Astrocyte of the cerebellum (primary cell): ENCODE results near the gene KLK5.

ENCODE experiments used
- DNase-seq: peaks from one replicate; pipeline ENCODE4 v3.0.0-alpha.2; 2011; ENCODE audit warnings: low read depth
- H3K4me3 ChIP-seq: 2 replicates; pipeline ENCODE4 v1.5.1; 2011; ENCODE audit warnings: mild to moderate bottlenecking, low read depth, low read length, moderate library complexity
- in situ Hi-C: cut with HindIII; loops from 2 replicates; pipeline ENCODE4 v1.10.0; 2017; ENCODE audit warnings: low sequenced_read_pairs
- TF ChIP-seq, protein P1 (sequence below): IDR thresholded peaks from 2 replicates; pipeline ENCODE4 v1.5.1; 2012; ENCODE audit warnings: low read length, low read depth, moderate library complexity, mild to moderate bottlenecking; ENCODE audit errors: missing control alignments

KLK5 gene

DNA sequence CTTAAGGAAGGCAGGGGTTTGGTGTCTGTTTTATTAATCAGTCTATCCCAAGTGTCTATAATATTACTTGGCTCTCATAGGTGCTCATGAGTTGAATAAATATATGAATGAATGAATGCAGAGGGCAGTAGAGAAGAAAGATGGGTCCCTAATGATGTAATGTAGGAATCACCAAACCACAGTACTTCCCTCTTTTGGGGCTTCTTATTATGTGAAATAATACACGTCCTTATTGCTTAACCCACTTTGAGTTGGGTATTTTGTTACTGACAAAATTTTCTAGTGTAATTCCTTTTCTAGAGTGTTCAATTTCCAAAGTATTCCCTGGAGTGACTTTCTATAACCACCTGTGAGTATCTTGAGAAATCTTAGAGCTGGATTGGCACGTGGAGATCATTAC lies 13.2 kb downstream of the KLK5 start:
- TF ChIP-seq, protein P1, sequence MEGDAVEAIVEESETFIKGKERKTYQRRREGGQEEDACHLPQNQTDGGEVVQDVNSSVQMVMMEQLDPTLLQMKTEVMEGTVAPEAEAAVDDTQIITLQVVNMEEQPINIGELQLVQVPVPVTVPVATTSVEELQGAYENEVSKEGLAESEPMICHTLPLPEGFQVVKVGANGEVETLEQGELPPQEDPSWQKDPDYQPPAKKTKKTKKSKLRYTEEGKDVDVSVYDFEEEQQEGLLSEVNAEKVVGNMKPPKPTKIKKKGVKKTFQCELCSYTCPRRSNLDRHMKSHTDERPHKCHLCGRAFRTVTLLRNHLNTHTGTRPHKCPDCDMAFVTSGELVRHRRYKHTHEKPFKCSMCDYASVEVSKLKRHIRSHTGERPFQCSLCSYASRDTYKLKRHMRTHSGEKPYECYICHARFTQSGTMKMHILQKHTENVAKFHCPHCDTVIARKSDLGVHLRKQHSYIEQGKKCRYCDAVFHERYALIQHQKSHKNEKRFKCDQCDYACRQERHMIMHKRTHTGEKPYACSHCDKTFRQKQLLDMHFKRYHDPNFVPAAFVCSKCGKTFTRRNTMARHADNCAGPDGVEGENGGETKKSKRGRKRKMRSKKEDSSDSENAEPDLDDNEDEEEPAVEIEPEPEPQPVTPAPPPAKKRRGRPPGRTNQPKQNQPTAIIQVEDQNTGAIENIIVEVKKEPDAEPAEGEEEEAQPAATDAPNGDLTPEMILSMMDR, result no peak

DNA sequence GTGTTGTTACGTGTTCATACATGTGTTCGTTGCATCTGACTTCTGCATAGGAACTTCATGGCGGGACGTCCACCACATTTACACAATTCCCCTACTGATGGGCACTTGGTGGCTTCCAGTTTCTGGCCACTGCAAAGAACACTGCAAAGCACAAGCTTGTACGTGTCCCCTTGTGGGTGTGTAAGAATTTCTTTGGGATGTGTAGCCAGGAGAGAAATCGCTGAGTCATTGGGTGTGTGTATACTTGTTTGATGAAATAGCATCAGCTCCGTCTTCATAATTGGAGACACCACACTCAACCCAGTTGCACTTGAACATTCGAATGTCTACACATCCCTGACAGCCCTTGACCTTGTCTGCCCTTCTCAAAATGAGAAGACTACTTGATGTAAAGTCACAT lies 19.2 kb downstream of the KLK5 start:
- in situ Hi-C loops, result no loop called here
- TF ChIP-seq, protein P1, result no peak
- H3K4me3 ChIP-seq, result no peak overlapping the region
- DNase-seq, result no peak

More for the DNA sequence above, 13.2 kb downstream of the KLK5 start:
- DNase-seq, result no peak
- H3K4me3 ChIP-seq, result no peak overlapping the region
- in situ Hi-C loops, result no loop called here

DNA sequence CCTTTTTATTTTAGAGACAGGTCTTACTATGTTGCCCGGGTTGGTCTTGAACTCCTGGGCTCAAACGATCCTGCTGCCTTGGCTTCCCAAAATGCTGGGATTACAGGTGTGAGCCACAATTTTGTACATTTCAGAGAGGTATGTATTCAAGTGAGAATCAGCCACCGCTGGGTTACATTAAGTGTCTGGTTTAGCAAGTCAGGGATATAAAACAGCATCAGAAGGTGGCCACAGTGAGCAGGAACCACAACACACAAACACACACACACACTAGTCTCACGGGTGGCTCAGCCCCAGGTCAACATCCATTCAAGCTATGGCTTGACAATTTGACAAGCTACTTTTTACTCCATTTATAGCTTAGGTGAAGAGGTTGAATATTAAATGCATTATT lies 20.2 kb downstream of the KLK5 start:
- in situ Hi-C loops, result no loop called here
- no peak for DNase-seq
- H3K4me3 ChIP-seq, result no peak overlapping the region
- TF ChIP-seq, protein P1, result no peak

DNA sequence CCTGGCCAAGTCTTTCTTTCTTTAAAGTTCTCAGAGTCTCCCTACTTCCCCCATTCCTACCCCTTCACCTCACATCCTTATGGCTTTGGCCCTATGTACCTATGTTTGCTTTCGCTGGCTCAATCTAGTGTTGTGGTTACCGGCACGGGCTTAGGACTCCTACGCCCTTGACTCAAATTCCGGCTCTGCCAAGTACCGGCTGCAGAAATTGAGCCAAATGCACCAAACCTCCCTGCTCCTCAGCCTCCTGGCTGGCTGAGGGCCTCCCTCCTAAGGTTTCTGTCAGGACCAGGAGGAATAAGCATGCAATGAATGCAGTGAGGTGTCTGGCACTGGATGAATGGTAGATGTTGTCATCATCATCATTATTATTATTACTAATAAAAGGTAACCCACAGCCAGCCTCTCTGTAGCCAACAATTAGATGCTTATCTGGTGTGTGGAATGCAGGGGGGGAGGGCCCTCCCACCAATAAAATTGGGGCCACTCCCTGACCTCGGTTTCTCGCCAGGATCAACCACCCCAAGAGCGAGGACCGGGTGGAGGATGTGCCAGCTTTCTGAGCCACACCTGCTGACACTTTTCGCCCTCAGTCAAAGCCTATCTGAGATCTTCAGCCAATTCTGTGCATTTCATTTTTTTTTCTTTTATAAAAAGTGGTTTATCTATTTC lies 20.7 kb downstream of the KLK5 start:
- TF ChIP-seq, protein P1, result no peak
- in situ Hi-C loops, result no loop called here
- H3K4me3 ChIP-seq, result no peak overlapping the region
- no peak for DNase-seq

DNA sequence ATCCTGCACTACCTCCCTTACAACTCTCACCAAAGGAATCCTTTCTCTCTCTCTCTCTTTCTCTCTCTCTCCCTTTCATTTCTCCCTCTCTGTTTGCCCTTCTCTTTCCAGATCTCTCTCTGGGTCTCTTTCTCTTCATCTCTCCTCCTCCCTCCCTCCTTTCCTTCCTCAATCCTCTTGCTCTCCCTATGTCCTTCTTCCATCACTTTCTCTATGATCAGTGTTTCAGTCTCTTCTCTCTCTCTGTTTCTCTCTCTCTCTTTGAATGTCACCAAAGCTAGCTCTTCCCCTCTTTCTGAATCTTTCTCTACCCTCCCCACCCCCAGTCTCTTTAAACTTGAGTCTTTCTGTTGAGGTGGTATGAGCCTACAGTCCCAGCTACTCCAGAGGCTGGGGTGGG lies 21.8 kb downstream of the KLK5 start:
- TF ChIP-seq, protein P1, result no peak
- DNase-seq, result no peak
- no peak overlapping the region for H3K4me3 ChIP-seq
- in situ Hi-C loops, result no loop called here

DNA sequence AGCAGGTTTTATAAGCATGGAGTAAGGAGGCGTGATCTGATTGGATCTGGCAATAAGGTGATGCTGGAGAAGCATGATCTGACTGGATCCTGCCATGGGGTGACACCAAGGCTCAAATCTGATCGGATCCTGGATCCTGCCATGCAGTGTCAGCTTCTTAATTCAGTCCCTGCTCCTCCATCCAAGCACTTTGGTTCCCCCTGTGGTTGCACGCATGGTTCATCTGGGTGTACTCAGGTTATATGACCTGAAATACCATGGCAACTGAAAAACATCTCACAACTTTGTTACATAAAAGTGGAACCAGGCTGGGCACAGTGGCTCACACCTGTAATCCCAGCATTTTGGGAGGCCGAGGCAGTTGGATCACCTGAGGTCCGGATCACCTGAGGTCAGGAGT lies 24.0 kb downstream of the KLK5 start:
- TF ChIP-seq, protein P1, result no peak
- no peak overlapping the region for H3K4me3 ChIP-seq
- DNase-seq, result no peak
- in situ Hi-C loops, result no loop called here

DNA sequence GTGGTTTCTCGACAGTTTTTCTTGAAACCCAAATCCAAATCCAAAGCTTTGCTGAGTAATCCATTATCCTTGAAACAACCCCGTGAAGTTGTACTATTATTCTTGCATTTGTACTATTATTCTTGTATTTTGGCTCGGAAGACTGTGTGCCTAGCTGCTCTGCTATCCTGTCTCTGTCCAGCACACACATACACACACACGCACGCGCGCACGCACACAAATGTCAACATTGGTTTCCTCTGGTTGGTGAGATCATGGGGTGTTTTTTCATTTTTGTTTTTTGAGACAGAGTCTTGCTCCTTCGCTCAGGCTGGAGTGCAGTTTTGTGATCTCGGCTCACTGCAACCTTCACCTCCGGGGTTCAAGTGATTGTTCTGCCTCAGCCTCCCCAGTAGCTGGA lies 26.7 kb downstream of the KLK5 start:
- TF ChIP-seq, protein P1, result no peak
- no peak for DNase-seq
- no peak overlapping the region for H3K4me3 ChIP-seq
- in situ Hi-C loops, result no loop called here
